Dedifferentiated amniotic fluid mesenchymal stem cell (primary cell): ENCODE data around the gene PRRX1.
A peak's percentile ranks its signal among the peaks of the same experiment; 100 is the strongest.

Source experiments
- DNase-seq: peaks from one replicate; pipeline ENCODE4 v3.0.0-alpha.2; 2016; ENCODE audit errors: extremely low spot score

The PRRX1 gene

GRCh38 chr1:170664093-170664827 is at the start of gene PRRX1:
Gene PRRX1, plus strand, starts transcription at chr1:170664131. Its CDS starts 88 bp downstream, at chr1:170664219.
- DNase-seq: no peak

GRCh38 chr1:170617591-170618330 is 46.2 kb upstream of the PRRX1 start:
- DNase-seq: no peak

GRCh38 chr1:170618421-170618820 is 45.5 kb upstream of the PRRX1 start:
- DNase-seq: peak; percentile 11

- peak; percentile 14 for DNase-seq
Measured at GRCh38 chr1:170619241-170620028, 44.5 kb upstream of the PRRX1 start.

GRCh38 chr1:170620164-170620563 is 43.8 kb upstream of the PRRX1 start:
- peak; percentile 61 for DNase-seq

GRCh38 chr1:170623171-170623570 is 40.8 kb upstream of the PRRX1 start:
- peak; percentile 47 for DNase-seq

GRCh38 chr1:170624146-170624545 is 39.8 kb upstream of the PRRX1 start:
- no peak for DNase-seq

- DNase-seq: no peak
Measured at GRCh38 chr1:170630977-170631376, 33.0 kb upstream of the PRRX1 start.

- peak; percentile 32 for DNase-seq
Measured at GRCh38 chr1:170634293-170634692, 29.6 kb upstream of the PRRX1 start.

- no peak for DNase-seq
Measured at GRCh38 chr1:170634824-170635410, 29.0 kb upstream of the PRRX1 start.

- no peak for DNase-seq
Measured at GRCh38 chr1:170640581-170640980, 23.4 kb upstream of the PRRX1 start.

GRCh38 chr1:170657275-170657853 is 6.6 kb upstream of the PRRX1 start:
- no peak for DNase-seq

- DNase-seq: no peak
Measured at GRCh38 chr1:170659399-170660035, 4.4 kb upstream of the PRRX1 start.

- no peak for DNase-seq
Measured at GRCh38 chr1:170660281-170660713, 3.6 kb upstream of the PRRX1 start.

- DNase-seq: peak; percentile 49
Measured at GRCh38 chr1:170660871-170661645, 2.9 kb upstream of the PRRX1 start.

- DNase-seq: peak; percentile 47
Measured at GRCh38 chr1:170661646-170662411, 2.1 kb upstream of the PRRX1 start.

- no peak for DNase-seq
Measured at GRCh38 chr1:170662561-170663403, 1.1 kb upstream of the PRRX1 start.

- DNase-seq: no peak
Measured at GRCh38 chr1:170663404-170664092, 383 bp upstream of the PRRX1 start.
